GM12878 (cell line): ENCODE data around the gene RBM15.

Experiments used
- ASH2L ChIP-seq: fragments of 300-600, 200-600 bp; sonication (generic); IDR thresholded peaks from 2 replicates; pipeline ENCODE4 v1.6.1; 2017; ENCODE audit warnings: low read depth, mild to moderate bottlenecking, borderline replicate concordance
- CHD1 ChIP-seq: IDR thresholded peaks from 2 replicates; pipeline ENCODE4 v1.6.1; 2012; ENCODE audit warnings: low read depth, low read length, improper control_type of control experiment
- ESRRA ChIP-seq: IDR thresholded peaks from 2 replicates; pipeline ENCODE4 v1.6.1; 2012; ENCODE audit warnings: mild to moderate bottlenecking, low read length, improper control_type of control experiment
- EZH2 ChIP-seq: IDR thresholded peaks from 2 replicates; pipeline ENCODE4 v1.6.1; 2012; ENCODE audit warnings: low read depth, mild to moderate bottlenecking, control low read depth, inconsistent platforms, low read length, borderline replicate concordance; ENCODE audit not compliant: control insufficient read depth
- KDM1A ChIP-seq: fragments of 200-600 bp; sonication (generic); IDR thresholded peaks from 2 replicates; pipeline ENCODE4 v1.6.1; 2016; ENCODE audit warnings: borderline replicate concordance
- POLR2A ChIP-seq: IDR thresholded peaks from 2 replicates; pipeline ENCODE4 v1.6.1; 2011; ENCODE audit warnings: low read depth, mild to moderate bottlenecking, low read length
- RBBP5 ChIP-seq: fragments of 200-600 bp; sonication (generic); conservative IDR thresholded peaks from 2 replicates; pipeline ENCODE4 v1.6.1; 2016
- TCF12 ChIP-seq: IDR thresholded peaks from 2 replicates; pipeline ENCODE4 v1.6.1; 2011; ENCODE audit warnings: low read depth, mild to moderate bottlenecking, low read length
- ZNF274 ChIP-seq: IDR thresholded peaks from one replicate; pipeline ENCODE4 v1.8.0; 2011; ENCODE audit not compliant: insufficient read length, insufficient read depth
- TF ChIP-seq, protein P1 (sequence below): fragments of 450-650 bp; IDR thresholded peaks from 2 replicates; pipeline ENCODE4 v1.6.1; 2016; ENCODE audit warnings: mild to moderate bottlenecking, moderate library complexity, borderline replicate concordance
- TF ChIP-seq, protein P2 (sequence below): fragments of 450-650 bp; IDR thresholded peaks from 2 replicates; pipeline ENCODE4 v1.6.1; 2016; ENCODE audit warnings: mild to moderate bottlenecking
- TF ChIP-seq, protein P3 (sequence below): IDR thresholded peaks from 2 replicates; pipeline ENCODE4 v1.6.1; 2012; ENCODE audit warnings: mild to moderate bottlenecking, low read depth, low read length
- TF ChIP-seq, protein P4 (sequence below), 3 experiments: IDR thresholded peaks in 2 of 3; conservative IDR thresholded peaks in 1 of 3; 2 replicates each; pipeline ENCODE4 v1.5.1; 2011; ENCODE audit warnings: low read depth in 3 of 3, low read length in 3 of 3, mild to moderate bottlenecking in 3 of 3, control low read depth in 2 of 3, moderate library complexity in 2 of 3, inconsistent platforms in 1 of 3, mixed read lengths in 1 of 3; ENCODE audit not compliant: control insufficient read depth in 2 of 3, insufficient read depth in 1 of 3; ENCODE audit errors: extremely low read depth in 1 of 3

DNA sequence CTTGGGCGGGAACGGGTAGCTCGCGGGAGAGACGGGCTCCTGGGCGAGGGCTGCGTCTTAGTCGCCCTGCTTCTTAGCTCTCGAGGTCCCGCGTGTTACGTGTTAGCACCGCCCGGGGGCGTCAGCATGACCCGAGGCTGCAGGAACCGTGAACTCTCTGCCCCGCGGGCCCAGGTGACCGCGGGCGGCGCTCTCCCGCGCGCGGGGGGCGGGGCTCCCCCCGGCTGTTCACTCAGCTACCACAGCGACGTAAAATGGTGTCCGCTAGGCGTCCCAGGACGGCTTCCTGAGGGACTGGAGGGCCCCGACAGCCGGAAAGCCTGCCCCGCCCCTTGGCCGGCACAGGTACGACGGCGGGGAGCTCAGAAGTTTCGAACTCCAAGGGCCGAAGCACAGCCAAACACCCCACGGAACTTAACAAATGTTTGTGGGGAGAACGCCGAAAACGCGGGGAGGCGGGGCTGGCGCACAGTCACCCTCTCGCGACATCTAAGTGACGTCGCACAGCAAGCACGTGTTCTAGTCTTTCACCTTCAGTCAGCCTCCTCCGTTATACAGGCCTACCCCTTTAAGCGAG is 780 bp upstream of the RBM15 start:
- TF ChIP-seq, protein P1, sequence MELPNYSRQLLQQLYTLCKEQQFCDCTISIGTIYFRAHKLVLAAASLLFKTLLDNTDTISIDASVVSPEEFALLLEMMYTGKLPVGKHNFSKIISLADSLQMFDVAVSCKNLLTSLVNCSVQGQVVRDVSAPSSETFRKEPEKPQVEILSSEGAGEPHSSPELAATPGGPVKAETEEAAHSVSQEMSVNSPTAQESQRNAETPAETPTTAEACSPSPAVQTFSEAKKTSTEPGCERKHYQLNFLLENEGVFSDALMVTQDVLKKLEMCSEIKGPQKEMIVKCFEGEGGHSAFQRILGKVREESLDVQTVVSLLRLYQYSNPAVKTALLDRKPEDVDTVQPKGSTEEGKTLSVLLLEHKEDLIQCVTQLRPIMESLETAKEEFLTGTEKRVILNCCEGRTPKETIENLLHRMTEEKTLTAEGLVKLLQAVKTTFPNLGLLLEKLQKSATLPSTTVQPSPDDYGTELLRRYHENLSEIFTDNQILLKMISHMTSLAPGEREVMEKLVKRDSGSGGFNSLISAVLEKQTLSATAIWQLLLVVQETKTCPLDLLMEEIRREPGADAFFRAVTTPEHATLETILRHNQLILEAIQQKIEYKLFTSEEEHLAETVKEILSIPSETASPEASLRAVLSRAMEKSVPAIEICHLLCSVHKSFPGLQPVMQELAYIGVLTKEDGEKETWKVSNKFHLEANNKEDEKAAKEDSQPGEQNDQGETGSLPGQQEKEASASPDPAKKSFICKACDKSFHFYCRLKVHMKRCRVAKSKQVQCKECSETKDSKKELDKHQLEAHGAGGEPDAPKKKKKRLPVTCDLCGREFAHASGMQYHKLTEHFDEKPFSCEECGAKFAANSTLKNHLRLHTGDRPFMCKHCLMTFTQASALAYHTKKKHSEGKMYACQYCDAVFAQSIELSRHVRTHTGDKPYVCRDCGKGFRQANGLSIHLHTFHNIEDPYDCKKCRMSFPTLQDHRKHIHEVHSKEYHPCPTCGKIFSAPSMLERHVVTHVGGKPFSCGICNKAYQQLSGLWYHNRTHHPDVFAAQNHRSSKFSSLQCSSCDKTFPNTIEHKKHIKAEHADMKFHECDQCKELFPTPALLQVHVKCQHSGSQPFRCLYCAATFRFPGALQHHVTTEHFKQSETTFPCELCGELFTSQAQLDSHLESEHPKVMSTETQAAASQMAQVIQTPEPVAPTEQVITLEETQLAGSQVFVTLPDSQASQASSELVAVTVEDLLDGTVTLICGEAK: no peak
- TF ChIP-seq, protein P2, sequence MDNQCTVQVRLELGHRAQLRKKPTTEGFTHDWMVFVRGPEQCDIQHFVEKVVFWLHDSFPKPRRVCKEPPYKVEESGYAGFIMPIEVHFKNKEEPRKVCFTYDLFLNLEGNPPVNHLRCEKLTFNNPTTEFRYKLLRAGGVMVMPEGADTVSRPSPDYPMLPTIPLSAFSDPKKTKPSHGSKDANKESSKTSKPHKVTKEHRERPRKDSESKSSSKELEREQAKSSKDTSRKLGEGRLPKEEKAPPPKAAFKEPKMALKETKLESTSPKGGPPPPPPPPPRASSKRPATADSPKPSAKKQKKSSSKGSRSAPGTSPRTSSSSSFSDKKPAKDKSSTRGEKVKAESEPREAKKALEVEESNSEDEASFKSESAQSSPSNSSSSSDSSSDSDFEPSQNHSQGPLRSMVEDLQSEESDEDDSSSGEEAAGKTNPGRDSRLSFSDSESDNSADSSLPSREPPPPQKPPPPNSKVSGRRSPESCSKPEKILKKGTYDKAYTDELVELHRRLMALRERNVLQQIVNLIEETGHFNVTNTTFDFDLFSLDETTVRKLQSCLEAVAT: peak; percentile 60; the same call in 1 of the 2 replicates
- TF ChIP-seq, protein P3, sequence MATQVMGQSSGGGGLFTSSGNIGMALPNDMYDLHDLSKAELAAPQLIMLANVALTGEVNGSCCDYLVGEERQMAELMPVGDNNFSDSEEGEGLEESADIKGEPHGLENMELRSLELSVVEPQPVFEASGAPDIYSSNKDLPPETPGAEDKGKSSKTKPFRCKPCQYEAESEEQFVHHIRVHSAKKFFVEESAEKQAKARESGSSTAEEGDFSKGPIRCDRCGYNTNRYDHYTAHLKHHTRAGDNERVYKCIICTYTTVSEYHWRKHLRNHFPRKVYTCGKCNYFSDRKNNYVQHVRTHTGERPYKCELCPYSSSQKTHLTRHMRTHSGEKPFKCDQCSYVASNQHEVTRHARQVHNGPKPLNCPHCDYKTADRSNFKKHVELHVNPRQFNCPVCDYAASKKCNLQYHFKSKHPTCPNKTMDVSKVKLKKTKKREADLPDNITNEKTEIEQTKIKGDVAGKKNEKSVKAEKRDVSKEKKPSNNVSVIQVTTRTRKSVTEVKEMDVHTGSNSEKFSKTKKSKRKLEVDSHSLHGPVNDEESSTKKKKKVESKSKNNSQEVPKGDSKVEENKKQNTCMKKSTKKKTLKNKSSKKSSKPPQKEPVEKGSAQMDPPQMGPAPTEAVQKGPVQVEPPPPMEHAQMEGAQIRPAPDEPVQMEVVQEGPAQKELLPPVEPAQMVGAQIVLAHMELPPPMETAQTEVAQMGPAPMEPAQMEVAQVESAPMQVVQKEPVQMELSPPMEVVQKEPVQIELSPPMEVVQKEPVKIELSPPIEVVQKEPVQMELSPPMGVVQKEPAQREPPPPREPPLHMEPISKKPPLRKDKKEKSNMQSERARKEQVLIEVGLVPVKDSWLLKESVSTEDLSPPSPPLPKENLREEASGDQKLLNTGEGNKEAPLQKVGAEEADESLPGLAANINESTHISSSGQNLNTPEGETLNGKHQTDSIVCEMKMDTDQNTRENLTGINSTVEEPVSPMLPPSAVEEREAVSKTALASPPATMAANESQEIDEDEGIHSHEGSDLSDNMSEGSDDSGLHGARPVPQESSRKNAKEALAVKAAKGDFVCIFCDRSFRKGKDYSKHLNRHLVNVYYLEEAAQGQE: no peak
- TF ChIP-seq POLR2A: peak; percentile 90
- TF ChIP-seq RBBP5: no peak
- no peak for TF ChIP-seq CHD1
- peak; percentile 76; the same call in 1 of the 2 replicates for TF ChIP-seq ASH2L
- no peak for TF ChIP-seq ZNF274
- TF ChIP-seq EZH2: no peak
- no peak; the same call in 1 of the 2 replicates for TF ChIP-seq ESRRA
- TF ChIP-seq, protein P4, sequence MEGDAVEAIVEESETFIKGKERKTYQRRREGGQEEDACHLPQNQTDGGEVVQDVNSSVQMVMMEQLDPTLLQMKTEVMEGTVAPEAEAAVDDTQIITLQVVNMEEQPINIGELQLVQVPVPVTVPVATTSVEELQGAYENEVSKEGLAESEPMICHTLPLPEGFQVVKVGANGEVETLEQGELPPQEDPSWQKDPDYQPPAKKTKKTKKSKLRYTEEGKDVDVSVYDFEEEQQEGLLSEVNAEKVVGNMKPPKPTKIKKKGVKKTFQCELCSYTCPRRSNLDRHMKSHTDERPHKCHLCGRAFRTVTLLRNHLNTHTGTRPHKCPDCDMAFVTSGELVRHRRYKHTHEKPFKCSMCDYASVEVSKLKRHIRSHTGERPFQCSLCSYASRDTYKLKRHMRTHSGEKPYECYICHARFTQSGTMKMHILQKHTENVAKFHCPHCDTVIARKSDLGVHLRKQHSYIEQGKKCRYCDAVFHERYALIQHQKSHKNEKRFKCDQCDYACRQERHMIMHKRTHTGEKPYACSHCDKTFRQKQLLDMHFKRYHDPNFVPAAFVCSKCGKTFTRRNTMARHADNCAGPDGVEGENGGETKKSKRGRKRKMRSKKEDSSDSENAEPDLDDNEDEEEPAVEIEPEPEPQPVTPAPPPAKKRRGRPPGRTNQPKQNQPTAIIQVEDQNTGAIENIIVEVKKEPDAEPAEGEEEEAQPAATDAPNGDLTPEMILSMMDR (IDR thresholded peaks at IDR 0.05 in 2 of 3, conservative IDR thresholded peaks at IDR 0.05 in 1 of 3; ENCODE audit: control insufficient read depth in 2 of 3, extremely low read depth in 1 of 3, insufficient read depth in 1 of 3, low read depth in 3 of 3, low read length in 3 of 3): peak; percentile 47 to 58 (median 47)
- 0 out of 2 replicates have a peak, but pooled peaks have one; percentile 28 for TF ChIP-seq TCF12
- TF ChIP-seq KDM1A: no peak
